HUES64 (cell line): ENCODE data around the gene UBL4A.

ENCODE experiments used
- H3K27ac ChIP-seq: 2 replicates; pipeline ENCODE4 v1.7.0; 2013; ENCODE audit warnings: low read depth, low read length, inconsistent platforms
- H3K27me3 ChIP-seq: 2 replicates; pipeline ENCODE4 v1.6.1; 2013; ENCODE audit warnings: mild to moderate bottlenecking, low read length; ENCODE audit not compliant: insufficient read depth
- H3K36me3 ChIP-seq: 2 replicates; pipeline ENCODE4 v1.6.1; 2013; ENCODE audit warnings: mild to moderate bottlenecking, low read length; ENCODE audit not compliant: insufficient read depth
- H3K4me1 ChIP-seq: 2 replicates; pipeline ENCODE4 v1.6.1; 2013; ENCODE audit warnings: mild to moderate bottlenecking, low read length, moderate library complexity; ENCODE audit not compliant: insufficient read depth
- H3K4me3 ChIP-seq: 2 replicates; pipeline ENCODE4 v1.5.1; 2013; ENCODE audit warnings: mild to moderate bottlenecking, low read length, moderate library complexity
- H3K9ac ChIP-seq: 2 replicates; pipeline ENCODE4 v1.6.1; 2013; ENCODE audit warnings: mild to moderate bottlenecking, low read depth, low read length
- H3K9me3 ChIP-seq: 2 replicates; pipeline ENCODE4 v1.6.1; 2013; ENCODE audit warnings: low read depth, low read length; ENCODE audit not compliant: insufficient read depth
- WGBS: fragments of 150-250, 120-280 bp; methylation state at CpG from one replicate; pipeline ENCODE4 v1.1.7; 2013; ENCODE audit warnings: missing lambda C conversion rate; 5-methylcytosine and 5-hydroxymethylcytosine counted together

Gene UBL4A

DNA sequence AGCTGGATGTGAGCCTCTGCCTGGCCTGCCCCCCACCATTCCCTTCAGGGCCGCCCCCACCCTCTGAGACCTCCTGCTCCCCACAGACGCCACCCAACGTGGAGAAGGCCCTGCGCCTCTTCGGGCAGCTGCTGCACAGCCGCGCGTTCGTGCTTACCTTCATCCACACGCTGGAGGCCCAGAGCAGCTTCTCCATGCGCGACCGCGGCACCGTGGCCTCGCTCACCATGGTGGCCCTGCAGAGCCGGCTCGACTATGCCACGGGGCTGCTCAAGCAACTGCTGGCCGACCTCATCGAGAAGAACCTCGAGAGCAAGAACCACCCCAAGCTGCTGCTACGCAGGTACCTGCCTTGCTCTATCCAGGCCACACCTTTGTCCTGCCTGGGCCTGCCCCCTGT is 18.2 kb downstream of the UBL4A start:
- Histone ChIP-seq H3K27me3 (no peaks in the 10 kb centered on the region), H3K4me3 (no peak overlapping the region), H3K9me3 (no peaks in the 10 kb centered on the region), H3K4me1 (no peaks in the 10 kb centered on the region), H3K27ac (no peak overlapping the region), H3K9ac (no peak overlapping the region), H3K36me3 (peaks cover 42% of the 10 kb centered on the region)
- WGBS = 97% methylated on average over 23 of the region's 23 CpGs

DNA sequence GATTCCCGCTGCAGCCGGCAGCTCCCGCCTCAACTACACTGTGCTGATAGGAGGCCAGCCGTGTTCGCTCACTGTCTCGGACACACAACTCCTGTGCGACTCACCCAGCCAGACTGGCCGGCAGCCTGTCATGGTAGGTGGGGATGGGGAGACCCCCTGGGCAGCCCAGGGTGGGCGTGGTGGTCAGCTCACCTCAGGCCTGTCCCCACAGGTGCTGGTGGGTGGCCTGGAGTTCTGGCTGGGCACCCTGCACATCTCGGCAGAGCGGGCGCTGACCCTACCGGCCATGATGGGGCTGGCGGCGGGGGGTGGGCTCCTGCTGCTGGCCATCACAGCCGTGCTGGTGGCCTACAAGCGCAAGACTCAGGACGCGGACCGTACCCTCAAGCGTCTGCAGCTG is 18.9 kb downstream of the UBL4A start:
- no peak overlapping the region for H3K9ac ChIP-seq
- no peak overlapping the region for H3K27ac ChIP-seq
- H3K9me3 ChIP-seq = no peaks in the 10 kb centered on the region
- H3K4me3 ChIP-seq = no peak overlapping the region
- 97% methylated on average over 21 of the region's 21 CpGs for WGBS
- peaks cover 48% of the 10 kb centered on the region for H3K36me3 ChIP-seq
- no peaks in the 10 kb centered on the region for H3K4me1 ChIP-seq
- H3K27me3 ChIP-seq = no peaks in the 10 kb centered on the region

DNA sequence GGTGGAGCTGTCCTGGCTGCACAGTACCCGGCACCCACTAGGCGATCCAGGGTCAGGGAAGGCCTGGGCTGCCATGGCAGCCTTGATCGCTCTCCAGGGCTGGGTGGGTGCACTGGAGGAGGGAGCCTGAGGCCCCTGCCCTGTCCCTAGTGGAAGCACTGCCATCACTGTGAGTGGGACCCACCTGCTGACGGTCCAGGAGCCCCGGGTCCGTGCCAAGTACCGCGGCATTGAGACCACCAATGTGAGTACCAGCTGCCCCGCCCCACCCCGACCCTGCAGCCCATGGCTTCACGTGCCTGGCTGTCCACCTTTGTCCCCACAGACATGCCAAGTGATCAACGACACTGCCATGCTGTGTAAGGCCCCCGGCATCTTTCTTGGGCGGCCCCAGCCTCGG is 19.5 kb downstream of the UBL4A start:
- Histone ChIP-seq H3K4me1 (no peaks in the 10 kb centered on the region), H3K27ac (no peak overlapping the region), H3K9ac (no peak overlapping the region), H3K4me3 (no peak overlapping the region), H3K36me3 (peaks cover 53% of the 10 kb centered on the region), H3K27me3 (no peaks in the 10 kb centered on the region), H3K9me3 (no peaks in the 10 kb centered on the region)
- WGBS = 97% methylated on average over 15 of the region's 15 CpGs

DNA sequence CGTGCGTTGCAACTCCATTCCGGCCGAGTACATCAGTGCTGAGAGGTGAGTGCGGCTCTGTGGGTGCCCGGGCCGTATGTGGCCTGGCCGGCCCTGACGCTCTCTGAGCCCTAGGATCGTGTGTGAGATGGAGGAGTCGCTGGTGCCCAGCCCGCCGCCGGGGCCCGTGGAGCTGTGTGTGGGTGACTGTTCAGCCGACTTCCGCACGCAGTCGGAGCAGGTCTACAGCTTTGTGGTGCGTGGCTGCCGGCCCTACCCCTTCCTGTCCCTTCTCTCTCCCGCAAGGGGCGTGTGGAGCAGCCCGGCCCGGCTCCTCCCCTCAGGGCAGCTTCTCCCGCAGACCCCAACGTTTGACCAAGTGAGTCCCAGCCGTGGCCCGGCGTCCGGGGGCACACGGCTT is 20.4 kb downstream of the UBL4A start:
- Histone ChIP-seq H3K9me3 (no peaks in the 10 kb centered on the region), H3K27ac (no peak overlapping the region), H3K36me3 (peaks cover 53% of the 10 kb centered on the region)

DNA sequence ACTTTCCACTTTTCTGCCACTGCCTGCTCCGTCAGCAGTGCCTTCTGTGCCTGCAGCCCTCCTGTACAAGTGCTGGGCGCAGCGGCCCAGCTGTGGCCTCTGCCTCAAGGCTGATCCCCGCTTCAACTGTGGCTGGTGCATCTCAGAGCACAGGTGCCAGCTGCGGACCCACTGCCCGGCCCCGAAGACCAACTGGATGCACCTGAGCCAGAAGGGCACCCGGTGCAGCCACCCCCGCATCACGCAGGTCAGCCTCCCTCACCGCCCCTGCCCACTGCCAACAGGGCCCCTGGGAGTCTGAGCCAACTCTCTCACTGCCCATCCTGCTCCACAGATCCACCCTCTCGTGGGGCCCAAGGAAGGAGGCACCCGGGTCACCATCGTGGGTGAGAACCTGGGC is 20.8 kb downstream of the UBL4A start:
- H3K4me1 ChIP-seq = no peaks in the 10 kb centered on the region
- WGBS = 89% methylated on average over 14 of the region's 14 CpGs
- H3K27ac ChIP-seq = no peak overlapping the region
- no peaks in the 10 kb centered on the region for H3K27me3 ChIP-seq
- H3K4me3 ChIP-seq = no peak overlapping the region
- no peak overlapping the region for H3K9ac ChIP-seq
- no peaks in the 10 kb centered on the region for H3K9me3 ChIP-seq
- peaks cover 50% of the 10 kb centered on the region for H3K36me3 ChIP-seq

More for the DNA sequence above, 20.4 kb downstream of the UBL4A start:
- H3K4me1 ChIP-seq = no peaks in the 10 kb centered on the region
- no peak overlapping the region for H3K9ac ChIP-seq
- WGBS = 95% methylated on average over 32 of the region's 32 CpGs
- no peaks in the 10 kb centered on the region for H3K27me3 ChIP-seq
- no peak overlapping the region for H3K4me3 ChIP-seq

DNA sequence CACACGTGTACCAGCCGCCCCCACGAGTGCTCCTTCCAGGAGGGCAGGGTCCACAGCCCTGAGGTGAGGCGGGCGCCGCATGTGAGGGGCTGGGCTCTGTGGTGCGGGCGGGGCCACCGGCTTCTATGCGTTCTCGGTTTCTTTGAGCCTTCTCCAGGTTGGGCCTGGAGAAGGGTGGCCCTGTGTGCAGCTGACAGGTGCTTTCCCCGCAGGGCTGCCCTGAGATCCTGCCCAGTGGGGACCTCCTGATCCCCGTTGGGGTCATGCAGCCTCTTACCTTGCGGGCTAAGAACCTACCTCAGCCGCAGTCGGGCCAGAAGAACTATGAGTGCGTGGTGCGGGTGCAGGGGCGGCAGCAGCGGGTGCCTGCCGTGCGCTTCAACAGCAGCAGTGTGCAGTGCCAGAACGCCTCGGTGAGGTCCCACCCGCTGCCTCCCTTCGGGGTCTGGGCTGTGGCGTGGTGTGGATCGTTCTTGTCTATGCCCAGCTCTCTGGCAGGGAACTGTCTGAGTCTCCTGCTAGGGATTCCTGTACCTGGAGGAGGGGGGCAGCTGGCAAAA is 21.5 kb downstream of the UBL4A start:
- H3K27me3 ChIP-seq = no peaks in the 10 kb centered on the region
- peaks cover 44% of the 10 kb centered on the region for H3K36me3 ChIP-seq
- no peaks in the 10 kb centered on the region for H3K9me3 ChIP-seq
- H3K4me1 ChIP-seq = no peaks in the 10 kb centered on the region
- H3K4me3 ChIP-seq = no peak overlapping the region
- no peak overlapping the region for H3K27ac ChIP-seq
- H3K9ac ChIP-seq = no peak overlapping the region
- 94% methylated on average over 28 of the region's 28 CpGs for WGBS

DNA sequence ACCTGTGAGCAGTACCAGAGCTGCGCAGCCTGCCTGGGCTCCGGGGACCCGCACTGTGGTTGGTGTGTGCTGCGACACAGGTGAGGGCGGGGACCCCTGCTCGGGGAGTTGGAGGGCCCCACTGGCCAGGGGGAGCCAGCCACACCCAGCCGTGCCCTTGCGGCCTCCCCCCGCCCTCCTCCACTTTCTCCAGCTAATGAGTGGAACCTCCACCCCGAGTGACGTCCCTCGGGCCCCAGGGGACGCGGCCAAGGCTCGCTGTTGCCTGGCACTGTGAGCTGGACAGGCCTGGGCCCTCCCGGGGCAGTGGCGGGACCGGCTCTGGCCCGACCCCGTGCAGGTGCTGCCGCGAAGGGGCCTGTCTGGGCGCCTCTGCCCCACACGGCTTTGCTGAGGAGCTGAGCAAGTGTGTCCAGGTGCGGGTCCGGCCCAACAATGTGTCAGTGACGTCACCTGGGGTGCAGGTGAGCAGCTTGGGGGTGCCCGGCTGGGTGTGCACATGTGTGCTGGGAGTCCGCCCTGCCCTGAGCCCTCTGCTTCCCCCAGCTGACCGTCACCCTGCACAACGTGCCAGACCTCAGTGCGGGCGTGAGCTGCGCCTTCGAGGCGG is 22.7 kb downstream of the UBL4A start:
- WGBS = 95% methylated on average over 36 of the region's 36 CpGs
- Histone ChIP-seq H3K27ac (no peak overlapping the region), H3K9me3 (no peaks in the 10 kb centered on the region), H3K36me3 (peaks cover 36% of the 10 kb centered on the region), H3K27me3 (no peaks in the 10 kb centered on the region), H3K4me1 (no peaks in the 10 kb centered on the region), H3K9ac (no peak overlapping the region), H3K4me3 (no peak overlapping the region)

DNA sequence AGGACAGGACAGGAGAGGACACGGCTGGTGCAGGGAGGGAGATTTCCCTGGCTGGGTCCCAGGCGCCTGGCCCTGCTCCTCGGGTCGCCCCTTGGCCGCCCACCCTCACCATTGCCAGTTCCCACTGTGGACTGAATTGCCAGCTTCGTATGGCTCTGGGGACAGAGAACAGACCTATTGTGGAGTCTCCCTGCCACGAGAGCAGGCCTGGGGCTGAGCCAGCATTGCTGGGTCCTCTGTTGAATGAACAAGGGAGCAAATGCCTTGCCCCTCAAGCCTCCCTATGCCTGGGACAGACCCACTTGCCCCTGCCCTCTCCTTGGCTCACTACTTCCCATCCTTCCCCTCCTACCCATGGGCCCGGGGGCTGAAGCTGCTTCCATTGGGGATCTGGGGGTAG is 24.0 kb downstream of the UBL4A start:
- Histone ChIP-seq H3K9ac (no peak overlapping the region), H3K4me1 (no peaks in the 10 kb centered on the region), H3K27me3 (no peaks in the 10 kb centered on the region), H3K4me3 (no peak overlapping the region), H3K36me3 (peaks cover 31% of the 10 kb centered on the region), H3K27ac (no peak overlapping the region), H3K9me3 (no peaks in the 10 kb centered on the region)
- WGBS = 96% methylated on average over 8 of the region's 8 CpGs

DNA sequence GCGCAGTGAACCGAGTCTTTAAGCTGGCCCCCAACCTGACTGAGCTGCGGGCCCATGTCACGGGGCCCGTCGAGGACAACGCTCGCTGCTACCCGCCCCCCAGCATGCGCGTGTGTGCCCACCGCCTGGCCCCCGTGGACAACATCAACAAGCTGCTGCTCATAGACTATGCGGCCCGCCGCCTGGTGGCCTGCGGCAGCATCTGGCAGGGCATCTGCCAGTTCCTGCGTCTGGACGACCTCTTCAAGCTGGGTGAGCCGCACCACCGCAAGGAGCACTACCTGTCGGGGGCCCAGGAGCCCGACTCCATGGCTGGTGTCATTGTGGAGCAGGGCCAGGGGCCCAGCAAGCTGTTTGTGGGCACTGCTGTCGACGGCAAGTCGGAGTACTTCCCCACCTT is 26.1 kb downstream of the UBL4A start:
- no peaks in the 10 kb centered on the region for H3K4me1 ChIP-seq
- H3K36me3 ChIP-seq = peaks cover 25% of the 10 kb centered on the region
- no peak overlapping the region for H3K9ac ChIP-seq
- no peak overlapping the region for H3K4me3 ChIP-seq
- no peak overlapping the region for H3K27ac ChIP-seq
- WGBS = 92% methylated on average over 26 of the region's 26 CpGs
- no peaks in the 10 kb centered on the region for H3K9me3 ChIP-seq
- H3K27me3 ChIP-seq = 0 out of 2 replicates have a peak, but pooled peaks cover 2% of the 10 kb centered on the region

DNA sequence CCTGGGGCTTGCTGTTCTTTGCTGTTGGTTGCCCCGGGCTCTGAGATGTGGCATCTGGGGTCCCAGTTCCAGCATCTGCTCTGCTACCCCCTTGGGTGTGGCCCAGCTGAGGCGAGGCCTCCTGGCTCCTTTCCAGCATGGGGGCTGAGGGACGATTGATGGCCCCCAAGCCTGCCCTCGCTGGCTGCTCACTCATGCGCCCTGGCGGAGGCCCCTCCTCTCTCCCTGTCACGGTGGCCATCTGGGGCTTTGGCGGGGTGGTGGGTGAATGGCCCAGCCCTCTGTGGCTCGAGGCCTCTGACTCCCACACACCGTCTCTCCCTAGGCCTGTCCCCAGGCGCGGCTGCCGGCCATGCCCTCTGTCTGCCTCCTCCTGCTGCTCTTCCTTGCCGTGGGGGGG is 26.6 kb downstream of the UBL4A start:
- H3K9ac ChIP-seq = no peak overlapping the region
- 0 out of 2 replicates have a peak overlapping the region, but pooled peaks have one; percentile 35 for H3K4me3 ChIP-seq
- H3K4me1 ChIP-seq = no peaks in the 10 kb centered on the region
- whole genome bisulfite sequencing = 86% methylated on average over 9 of the region's 14 CpGs
- H3K9me3 ChIP-seq = no peaks in the 10 kb centered on the region
- no peak overlapping the region for H3K27ac ChIP-seq
- H3K27me3 ChIP-seq = 0 out of 2 replicates have a peak, but pooled peaks cover 2% of the 10 kb centered on the region
- H3K36me3 ChIP-seq = peaks cover 25% of the 10 kb centered on the region

DNA sequence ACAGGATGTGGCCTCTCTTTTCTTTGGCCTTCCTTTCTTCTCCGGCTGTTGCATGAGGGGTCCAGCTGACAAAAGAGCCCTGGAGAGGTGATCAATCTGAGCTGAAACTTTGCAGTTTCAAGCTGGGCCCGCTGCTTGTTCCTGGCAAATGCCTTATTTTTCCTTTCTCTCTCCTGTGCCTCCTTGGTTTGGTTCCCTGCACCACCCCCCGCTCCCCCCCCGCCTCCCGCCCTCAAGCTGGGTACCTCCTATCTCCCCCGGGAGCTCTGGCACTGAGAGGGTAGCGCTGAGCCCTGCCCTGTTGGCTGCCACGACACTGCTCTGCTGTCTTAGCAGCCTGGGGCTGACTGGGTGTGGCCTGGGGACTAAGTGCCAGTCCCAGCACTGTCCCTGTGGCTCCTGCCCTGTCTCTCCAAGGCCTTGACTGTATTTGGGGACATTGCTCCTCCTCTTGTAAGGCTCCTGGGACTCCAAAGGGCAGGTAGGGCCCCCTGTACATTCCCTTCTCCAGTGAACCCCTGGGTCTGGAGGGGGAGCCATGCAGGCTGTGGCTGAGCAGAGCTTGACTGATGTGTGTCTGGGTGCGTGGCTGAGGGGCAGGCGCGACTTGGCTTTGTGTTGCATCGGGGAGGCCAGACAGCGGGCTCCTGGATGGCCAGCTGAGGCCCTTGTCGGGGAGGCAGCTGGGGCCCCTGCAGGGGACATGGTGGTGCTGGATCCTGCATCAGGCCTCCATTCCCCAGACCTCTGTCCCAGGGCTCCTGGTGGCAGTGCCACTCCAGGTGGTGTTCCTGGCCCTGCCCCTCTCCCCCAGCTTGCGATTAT is 27.2 kb downstream of the UBL4A start:
- Histone ChIP-seq H3K4me3 (peak overlapping the region; percentile 71), H3K27me3 (0 out of 2 replicates have a peak, but pooled peaks cover 2% of the 10 kb centered on the region), H3K27ac (no peak overlapping the region), H3K4me1 (no peaks in the 10 kb centered on the region), H3K9me3 (no peaks in the 10 kb centered on the region), H3K9ac (peak overlapping the region; percentile 61; the same call in 1 of the 2 replicates), H3K36me3 (peaks cover 22% of the 10 kb centered on the region)
- 52% methylated on average over 12 of the region's 15 CpGs for WGBS
